Stimulated activated CD4-positive, alpha-beta T cell treated with anti-CD3 and anti-CD28 coated beads, Interleukin-1b, Interleukin-23, amount 100 ng/mL, for 1 hour (primary cell): ENCODE measurements around the gene SOX11.
"Not testable (repeated sequence)": the region's sequence is repeated elsewhere in the genome, so short reads cannot be mapped to it uniquely, and the experiment has no call there.

Experiments
- DNase-seq, 2 donors: peaks; one replicate each; pipeline ENCODE4 v3.0.0-alpha.2; 2020; ENCODE audit warnings: low read depth in 2 of 2

The SOX11 gene

DNA sequence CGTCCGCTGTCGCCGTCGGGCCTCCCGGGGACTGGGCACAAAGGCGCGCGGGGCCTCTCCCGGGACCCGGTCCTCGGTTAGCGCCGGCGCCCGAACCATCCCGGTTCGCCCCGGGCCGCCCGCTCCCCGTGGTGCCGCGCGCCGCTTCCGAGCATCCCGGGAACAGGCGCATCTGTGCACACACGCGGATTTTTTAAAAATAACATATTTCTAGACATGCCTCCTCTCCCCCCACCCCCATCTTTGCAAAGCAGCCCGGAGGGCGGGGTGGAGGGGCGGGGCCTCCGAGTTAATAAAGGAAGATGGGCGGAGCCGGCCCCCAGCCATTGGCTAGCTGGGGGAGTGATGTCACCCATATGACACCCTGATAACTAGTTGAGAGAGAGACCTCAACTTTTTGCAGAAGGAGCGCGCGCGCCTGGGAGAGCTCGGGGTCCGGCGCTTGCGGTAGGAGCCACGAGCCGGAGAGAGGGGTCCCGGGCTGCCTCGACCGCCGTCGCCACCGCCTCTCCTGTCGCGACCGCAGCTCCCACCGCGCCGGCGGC, at the start of gene SOX11:
Gene SOX11, plus strand, starts transcription at position 400 of the 545 bp plus-strand sequence. CDS start 338 bp downstream, outside the sequence.
- DNase-seq, result no peak

DNA sequence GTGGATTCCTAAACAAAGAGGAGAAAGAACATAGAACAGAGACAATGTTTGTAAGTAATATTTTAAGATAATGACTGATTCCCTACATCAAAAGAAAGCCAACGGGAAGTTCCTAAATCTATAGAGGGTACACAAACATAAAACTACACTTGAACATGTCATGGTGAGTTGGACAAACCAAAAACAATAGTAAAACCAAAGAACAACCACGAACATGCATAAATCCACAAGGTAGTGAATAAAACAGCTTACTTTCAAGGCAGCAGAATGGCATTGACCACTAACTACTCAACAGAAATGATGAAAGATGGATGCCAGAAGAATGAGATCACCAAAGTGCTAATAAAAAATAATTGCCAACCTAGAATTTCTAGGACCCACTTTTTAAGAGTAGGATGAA, 39.5 kb upstream of the SOX11 start:
- DNase-seq, result not testable (repeated sequence)

- DNase-seq, result not testable (repeated sequence)
These were observed 38.4 kb upstream of the SOX11 start for GRCh38 chr2:5653756-5654155.

DNA sequence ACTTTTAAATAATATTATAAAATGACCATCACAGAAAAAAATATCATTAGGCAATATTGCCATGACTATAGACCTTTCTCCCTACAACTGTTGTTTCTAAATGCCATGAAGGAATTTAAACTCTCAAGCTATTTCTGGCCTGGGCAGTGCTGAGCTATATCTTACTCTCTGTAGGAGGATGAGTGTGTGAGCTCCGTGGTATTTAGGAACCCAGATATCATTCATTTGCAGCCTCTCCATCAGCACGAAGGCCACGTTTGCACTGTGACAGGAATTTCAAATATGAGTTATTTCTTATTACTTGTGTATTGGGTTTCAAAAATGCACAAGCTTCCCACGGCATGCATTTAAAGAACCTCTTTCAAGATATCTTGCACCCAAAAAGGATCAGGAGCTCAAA, 35.0 kb upstream of the SOX11 start:
- no peak for DNase-seq

DNA sequence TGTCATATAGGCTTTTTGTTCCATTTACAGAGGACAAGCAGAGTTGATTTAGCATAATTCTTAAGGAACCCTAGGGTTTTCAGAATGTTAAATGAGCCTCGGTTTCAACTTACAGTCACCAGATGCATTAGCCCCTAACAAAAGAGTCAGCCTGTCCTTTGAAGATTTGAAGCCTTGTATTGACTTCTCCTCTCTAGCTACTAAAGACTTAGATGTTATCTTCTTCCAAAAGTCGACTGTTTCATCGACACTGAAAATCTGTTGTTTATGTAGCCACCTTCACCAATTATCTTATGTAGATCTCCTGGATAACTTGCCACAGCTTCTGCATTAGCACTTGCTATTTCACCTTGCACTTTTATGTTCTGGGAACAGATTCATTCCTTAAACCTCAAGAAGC, 31.6 kb upstream of the SOX11 start:
- no peak for DNase-seq

DNA sequence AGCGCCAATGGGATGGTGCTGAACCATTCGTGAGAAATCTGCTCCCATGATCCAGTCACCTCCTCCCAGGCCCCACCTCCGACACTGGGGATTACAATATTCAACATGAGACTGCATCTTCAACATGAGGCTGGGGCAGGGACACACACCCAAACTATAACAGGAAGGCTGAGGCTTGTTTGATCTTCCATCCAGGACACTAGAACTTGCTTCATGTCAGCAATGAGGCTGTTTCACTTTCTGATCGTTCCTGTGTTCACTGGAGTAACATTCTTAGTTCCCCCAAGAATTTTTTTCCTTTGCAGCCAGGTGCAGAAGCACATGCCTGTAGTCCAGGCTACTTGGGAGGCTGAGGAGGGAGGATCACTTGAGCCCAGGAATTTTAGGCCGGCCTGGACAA, 30.8 kb upstream of the SOX11 start:
- DNase-seq, result no peak

DNA sequence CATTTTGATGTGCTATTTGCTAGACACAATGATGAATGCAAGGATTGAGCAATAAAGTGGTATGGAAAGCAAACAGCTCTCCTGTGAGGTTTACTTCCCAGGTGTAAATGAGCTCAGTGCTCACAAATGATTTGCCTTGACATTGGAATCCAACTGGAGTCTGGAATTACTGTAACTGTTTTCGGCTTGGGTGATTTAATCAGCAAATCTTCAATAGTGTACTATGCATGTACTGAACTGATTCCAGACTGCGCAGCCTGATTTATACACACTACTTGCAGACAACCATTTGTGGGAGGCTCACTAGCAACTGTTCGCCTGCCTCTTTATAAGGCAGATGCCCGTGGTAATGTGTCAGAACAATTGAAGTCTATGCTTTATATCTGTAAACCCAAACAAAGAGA, 27.9 kb upstream of the SOX11 start:
- DNase-seq, result no peak

DNA sequence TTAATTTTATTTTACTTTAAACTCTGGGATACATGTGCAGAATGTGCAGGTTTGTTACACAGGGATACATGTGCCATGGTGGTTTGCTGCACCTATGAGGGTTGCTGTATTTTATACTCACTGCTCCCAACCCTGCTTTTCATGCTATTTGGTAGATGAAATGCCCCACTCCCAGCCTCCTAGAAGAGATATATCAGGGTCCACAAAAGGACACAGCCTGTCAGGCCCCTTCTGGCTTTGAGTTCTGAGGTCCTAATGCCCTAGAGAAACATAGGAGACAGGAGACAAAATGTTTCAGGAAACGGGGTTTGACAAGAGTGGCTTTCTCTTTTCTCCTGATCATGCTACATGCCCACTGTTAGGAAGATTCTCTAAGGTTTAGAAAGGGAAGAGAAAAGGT, 27.1 kb upstream of the SOX11 start:
- no peak for DNase-seq

DNA sequence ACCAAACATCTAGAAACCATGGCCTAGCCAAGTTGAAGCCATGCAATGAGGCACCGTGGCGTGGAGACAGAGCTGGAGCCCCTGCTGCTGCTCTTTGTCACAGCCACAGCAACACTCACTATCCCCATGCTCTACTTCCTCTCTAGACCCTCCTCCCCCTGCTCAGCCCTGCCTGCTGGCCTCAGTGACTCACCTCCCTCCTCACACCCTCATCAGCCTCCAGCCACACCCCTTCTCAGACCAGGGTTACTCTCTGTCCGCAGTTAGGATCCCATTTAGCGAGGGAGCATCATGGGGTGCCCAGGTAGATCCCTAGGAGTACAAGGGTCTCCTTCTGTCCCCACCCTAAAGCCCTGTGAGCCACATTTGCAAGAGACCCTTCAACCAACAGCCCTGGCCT, 25.4 kb upstream of the SOX11 start:
- DNase-seq, result no peak

DNA sequence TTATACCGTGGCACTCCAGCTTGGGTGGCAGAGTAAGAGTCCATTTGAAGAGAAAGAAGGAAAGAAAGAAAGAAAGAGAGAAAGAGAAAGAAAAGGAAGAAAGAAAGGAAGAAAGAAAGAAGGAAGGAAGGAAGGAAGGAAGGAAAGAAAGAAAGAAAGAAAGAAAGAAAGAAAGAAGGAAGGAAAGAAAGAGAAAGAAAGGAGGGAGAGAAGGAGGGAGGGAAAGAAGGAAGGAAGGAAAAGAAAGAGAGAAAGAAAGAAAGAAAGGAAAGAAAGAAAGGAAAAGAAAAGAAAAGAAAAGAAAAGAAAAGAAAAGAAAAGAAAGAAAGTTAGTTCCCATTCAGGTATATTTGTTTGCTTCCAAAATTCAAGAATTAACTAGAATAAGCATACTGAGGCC, 24.5 kb upstream of the SOX11 start:
- not testable (repeated sequence) for DNase-seq

- DNase-seq, result no peak
These were observed 23.4 kb upstream of the SOX11 start for GRCh38 chr2:5668682-5669250.

DNA sequence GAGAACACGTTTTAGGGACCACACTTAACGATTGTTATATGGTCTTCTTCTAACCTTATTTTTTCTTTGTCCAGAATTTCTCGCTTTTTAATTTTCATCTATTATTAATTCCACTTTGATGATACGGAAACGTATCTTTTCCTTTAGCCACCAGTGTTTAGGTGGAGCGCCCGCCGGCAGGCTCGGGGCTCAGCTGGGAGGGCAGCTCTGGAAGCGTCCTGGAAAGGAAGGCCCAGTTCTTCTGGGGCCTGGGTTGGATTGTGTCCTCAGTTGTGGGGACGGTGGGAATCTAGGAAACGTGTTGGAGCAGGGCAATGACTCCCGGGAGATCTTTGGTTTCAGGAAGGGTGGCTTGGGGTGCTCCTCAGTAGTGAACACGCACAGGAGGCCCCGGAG, 19.4 kb upstream of the SOX11 start:
- DNase-seq, result no peak

DNA sequence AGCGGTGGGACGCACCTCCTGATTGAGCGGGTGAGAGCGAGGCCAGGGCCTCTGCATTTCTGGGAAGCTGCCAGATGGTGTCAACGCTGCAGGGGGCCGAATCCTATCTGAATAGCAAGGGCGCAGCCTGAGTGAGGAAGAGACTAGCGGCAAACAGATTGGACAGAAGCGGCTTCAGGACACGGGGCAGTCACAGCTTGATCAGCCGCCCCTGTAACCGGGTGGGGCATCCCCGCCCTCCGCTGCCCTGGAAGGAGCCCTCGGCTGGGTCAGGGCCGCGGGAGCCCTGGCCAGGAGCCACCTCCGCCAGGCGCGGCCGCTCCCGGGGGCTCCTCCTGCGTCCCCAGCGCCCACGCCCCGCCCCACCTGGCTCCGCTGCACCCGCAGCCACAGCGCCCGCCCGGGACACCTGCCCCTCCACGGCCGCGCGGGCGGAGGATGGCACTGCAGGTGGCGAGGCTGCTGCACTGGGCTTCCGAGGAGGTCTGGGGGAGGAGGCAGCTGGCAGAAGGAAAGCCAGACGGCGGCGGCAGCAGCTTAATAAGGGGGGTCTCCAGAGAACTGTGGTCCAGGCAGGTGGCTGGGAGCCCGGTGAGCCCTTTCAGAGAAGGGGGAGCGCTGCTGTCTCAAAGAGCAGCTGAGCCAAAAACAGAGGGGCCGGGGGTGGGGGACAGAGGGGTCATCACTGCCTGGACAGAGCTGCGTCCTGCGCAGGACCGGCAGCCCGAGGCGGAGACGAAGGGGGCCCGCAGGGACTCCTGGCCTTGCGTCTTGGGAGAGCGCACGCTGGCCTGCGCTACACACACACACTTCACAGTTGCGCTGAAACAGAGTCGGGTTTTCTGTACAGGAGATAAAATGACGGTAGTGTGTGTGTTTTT, 18.8 kb upstream of the SOX11 start:
- no peak for DNase-seq

DNA sequence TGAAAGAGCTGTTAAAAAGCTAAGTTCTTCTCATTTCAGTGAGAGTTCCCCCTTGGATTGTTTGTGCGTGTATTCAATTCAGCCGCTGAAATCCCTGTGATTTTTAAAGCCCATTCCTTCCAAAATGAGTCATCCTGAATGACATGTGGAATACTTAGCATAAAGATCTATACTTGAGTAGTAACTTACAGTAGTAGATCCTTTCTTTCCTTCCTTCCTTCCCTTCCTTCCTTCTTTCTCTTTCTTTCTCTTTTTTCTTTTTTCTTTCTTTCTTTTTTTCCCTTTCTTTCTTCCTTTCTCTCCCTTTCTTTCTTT, 18.2 kb upstream of the SOX11 start:
- DNase-seq, result no peak

DNA sequence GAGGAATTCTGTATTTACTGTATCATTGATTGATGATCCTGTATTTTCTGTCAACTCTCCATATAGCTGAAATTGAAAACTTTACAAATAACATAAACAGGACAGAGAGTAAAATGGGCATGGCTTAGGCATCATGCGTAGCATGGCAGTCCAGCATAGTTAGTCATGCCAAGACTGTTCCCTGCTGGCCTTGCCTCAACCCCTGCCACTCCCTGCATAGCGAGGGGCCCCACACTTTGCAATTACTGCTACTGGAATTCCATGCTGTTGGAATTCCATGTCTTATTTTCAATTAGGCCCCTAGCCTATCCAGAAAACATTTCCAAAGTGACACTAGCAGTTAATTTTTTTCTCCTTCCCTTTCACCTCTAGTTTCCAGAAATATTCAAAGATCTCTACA, 15.1 kb upstream of the SOX11 start:
- DNase-seq, result no peak

- DNase-seq, result no peak
These were observed 8.7 kb upstream of the SOX11 start for GRCh38 chr2:5683471-5683870.

- no peak for DNase-seq
These were observed 7.0 kb upstream of the SOX11 start for GRCh38 chr2:5685225-5685624.

- no peak for DNase-seq
These were observed 6.1 kb upstream of the SOX11 start for GRCh38 chr2:5686068-5686467.

GRCh38 chr2:5686536-5686935, 5.6 kb upstream of the SOX11 start:
- no peak for DNase-seq

DNA sequence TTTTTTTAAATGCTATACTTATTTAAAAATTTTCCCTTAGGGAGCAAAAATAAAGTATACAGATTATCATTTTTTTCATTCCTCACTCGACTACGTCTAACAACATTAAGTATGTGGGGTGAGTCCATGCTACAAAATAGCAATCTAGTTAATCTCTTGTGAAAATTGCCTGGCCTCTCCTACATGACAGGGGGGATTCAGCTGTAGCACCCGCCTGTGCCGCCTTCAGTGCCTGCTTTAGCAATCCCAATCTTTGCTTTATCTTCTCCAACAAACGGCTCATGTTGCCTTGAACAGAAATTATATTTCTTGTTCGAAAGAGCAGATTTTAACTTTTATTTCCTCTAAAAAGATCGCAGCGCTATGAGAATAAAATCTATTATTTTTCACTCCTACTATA, 2.4 kb upstream of the SOX11 start:
- no peak for DNase-seq

DNA sequence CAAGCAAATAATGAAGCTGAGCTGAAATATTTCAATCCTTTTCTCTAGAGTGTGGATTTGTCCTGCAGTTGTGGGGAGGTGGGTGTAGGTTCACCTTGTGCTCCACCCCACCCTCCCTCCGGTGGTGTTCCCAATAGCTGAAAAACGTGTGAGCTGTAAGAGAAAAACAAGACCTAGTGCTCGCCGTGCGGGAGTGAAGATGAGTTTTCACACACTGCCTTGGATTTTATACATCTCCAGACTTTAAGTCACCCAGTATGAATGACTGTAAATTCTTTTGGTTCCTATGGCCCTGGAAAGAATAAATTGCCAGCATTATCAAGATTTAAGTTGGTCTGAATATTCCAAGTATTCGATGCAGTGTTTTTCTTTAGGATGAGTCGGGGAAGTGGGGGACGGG, 1.9 kb upstream of the SOX11 start:
- no peak for DNase-seq

DNA sequence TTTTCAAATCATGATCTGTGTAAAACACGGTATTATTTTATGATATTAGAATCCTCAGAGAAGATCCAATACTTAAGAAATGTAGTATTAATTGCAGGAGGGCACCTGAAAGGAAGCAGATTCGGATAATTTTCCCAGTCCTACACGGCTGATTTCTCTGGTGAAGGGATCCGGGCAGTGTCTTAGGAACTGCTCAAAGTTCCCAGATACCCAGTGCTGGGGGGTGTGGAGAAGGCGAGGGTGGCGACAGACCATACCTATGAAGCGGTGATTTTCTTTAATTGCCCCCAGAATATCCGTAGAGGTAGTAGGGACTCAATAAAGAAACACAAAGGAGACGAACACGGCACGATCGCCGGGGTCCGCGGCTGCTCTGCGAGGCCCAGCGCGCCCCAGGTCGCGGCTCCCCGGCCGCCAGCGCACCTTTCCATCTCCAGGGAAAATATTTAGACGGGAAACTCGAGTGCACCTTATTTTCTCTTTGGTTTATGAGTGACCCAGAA, 1.4 kb upstream of the SOX11 start:
- DNase-seq, result no peak
